ENCODE measurements around the gene IFT27. TPM values are rescaled to one million over a fixed set of nuclear protein-coding genes. Genes with fewer than 3 reads are reported as not detected.
"Not testable (repeated sequence)": the region's sequence is repeated elsewhere in the genome, so short reads cannot be mapped to it uniquely, and the experiment has no call there.

The IFT27 gene
- total RNA-seq, 1 donor from 2014 or later = 21.5 TPM

DNA sequence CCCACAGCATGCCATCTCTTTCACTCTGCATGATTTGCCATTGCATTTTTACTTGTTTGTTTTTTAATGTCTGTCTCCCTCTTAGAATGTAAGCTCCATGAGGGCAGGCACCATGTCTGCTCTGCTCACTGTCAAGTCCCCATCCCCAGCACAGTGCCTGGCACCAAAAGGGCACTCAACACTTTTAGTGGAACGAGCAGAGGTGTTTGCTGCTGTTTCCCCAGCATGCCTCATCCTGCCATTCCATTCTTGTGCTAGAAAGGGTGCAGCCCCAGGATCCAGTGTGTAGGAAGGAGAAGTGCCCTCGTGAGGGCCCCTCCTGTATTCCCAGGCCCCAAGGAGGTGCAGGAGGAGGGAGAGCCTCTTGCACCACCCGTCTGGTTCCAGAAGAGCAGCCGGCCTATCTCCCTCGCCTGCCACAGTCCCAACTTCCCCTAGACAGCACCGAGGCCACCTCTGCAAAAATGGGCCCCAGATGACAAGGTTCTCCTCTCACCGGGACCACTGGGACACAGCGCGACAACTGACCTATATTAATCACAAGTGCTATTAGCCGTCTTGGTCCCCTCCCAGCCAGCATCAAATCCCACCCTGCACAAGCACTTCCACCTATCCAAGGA, 39.1 kb downstream of the IFT27 start:
- Histone ChIP-seq H3K36me3 (no peaks in the 10 kb centered on the region), H3K4me1 (no peaks in the 10 kb centered on the region), H3K4me3 (no peak overlapping the region), H3K27me3 (peaks cover 17% of the 10 kb centered on the region), H3K9me3 (no peaks in the 10 kb centered on the region), H3K27ac (no peak overlapping the region)
- ATAC-seq (peak; percentile 55), DNase-seq (peak; percentile 59)
- intact Hi-C loops (cut with DNase I) = no loop called here
- TF ChIP-seq, protein P1, sequence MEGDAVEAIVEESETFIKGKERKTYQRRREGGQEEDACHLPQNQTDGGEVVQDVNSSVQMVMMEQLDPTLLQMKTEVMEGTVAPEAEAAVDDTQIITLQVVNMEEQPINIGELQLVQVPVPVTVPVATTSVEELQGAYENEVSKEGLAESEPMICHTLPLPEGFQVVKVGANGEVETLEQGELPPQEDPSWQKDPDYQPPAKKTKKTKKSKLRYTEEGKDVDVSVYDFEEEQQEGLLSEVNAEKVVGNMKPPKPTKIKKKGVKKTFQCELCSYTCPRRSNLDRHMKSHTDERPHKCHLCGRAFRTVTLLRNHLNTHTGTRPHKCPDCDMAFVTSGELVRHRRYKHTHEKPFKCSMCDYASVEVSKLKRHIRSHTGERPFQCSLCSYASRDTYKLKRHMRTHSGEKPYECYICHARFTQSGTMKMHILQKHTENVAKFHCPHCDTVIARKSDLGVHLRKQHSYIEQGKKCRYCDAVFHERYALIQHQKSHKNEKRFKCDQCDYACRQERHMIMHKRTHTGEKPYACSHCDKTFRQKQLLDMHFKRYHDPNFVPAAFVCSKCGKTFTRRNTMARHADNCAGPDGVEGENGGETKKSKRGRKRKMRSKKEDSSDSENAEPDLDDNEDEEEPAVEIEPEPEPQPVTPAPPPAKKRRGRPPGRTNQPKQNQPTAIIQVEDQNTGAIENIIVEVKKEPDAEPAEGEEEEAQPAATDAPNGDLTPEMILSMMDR (IDR thresholded peaks at IDR 0.05) = no peak

DNA sequence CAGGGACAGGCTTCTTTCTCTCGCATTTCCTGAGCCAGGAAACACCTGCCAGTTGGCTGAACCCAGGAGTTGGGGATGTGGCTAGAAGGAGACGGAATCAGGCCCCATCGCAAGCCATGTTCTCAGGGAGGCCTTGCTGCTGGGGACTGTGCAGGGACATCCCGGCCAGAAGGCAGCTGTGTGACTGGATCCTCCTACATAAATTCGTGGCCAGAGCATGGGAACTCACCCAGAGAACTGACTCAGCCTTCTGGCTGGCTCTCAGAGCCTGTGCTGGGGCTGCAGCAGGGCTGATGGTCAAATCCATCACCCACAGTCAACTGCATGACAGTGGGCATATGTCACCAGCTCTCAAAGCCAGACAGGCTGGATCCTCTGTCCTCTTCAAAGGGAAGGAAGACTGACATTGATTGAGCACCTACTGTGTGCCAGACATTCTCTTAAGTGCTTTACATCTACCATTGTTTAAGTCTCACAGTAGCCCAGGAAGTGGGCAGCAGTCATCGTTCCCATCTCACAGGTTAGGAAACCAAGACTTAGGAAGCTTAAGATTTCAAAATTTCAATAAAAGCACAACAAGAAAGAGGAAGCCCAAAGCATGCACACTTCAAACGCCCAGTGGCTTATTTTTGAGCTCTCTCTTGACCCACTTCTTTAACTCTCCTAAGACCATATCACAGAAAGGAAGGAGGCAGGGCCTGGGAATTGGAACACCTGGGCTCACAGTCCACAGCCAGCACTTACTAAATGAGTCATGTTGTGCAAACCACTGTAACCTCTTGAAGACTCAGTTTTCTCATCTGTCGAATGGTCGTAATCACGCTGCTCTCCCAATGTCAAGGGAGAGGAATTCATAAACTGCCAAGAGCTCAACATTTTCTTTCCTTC, 41.5 kb downstream of the IFT27 start:
- ATAC-seq (peak; percentile 41), DNase-seq (peak; percentile 58)
- intact Hi-C loops (cut with DNase I) = no loop called here
- no peaks in the 10 kb centered on the region for H3K9me3 ChIP-seq
- TF ChIP-seq, protein P1 (IDR thresholded peaks at IDR 0.05) = no peak
- H3K36me3 ChIP-seq = no peaks in the 10 kb centered on the region
- no peaks in the 10 kb centered on the region for H3K4me1 ChIP-seq
- H3K4me3 ChIP-seq = no peak overlapping the region
- H3K27ac ChIP-seq = no peak overlapping the region
- H3K27me3 ChIP-seq = peaks cover 17% of the 10 kb centered on the region

DNA sequence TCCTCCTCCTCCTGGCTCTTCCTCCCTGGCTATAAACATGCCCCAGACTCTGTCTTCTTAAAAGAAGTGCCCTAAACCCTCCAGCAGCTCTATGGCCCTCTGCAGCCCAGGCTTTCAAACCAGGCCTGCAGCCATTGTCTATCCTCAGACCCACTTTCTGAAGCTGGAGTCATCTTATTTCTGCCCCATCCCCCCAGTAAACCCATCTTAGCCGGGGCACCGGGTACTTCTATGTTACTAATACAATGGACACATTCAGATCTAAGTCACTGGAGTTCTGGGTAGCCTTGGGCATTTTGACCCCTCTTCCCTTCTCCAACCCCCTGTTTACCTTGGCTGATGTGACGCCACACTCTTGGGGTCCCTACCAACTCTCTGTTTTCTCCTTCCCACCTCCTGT, 42.6 kb downstream of the IFT27 start:
- Histone ChIP-seq H3K4me3 (no peak overlapping the region), H3K27me3 (peaks cover 17% of the 10 kb centered on the region), H3K9me3 (no peaks in the 10 kb centered on the region), H3K27ac (no peak overlapping the region), H3K4me1 (no peaks in the 10 kb centered on the region), H3K36me3 (no peaks in the 10 kb centered on the region)
- no peak for ATAC-seq
- peak; percentile 17 for DNase-seq
- intact Hi-C loops (cut with DNase I) = no loop called here
- TF ChIP-seq, protein P1 (IDR thresholded peaks at IDR 0.05) = no peak

DNA sequence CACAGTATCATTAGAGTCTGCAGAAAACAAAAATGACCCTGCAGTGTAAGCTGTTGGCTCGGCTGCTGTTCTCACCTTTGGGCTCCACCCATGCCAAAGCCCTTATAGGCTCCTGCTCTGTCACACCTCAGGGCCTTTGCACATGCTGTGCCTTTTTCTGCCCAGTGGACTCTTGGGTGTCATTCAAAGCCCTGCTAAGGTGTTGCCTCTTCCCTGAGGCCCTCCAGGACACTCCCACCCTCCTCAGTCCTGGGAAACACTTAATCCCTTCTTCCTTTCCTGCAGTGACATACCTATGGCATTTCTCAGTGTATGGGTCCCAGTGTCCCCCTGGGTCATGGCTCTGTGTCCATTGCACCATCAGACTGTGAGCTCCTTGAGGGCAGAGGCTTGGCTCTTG, 43.3 kb downstream of the IFT27 start:
- Histone ChIP-seq H3K4me1 (no peaks in the 10 kb centered on the region), H3K4me3 (no peak overlapping the region), H3K27ac (no peak overlapping the region), H3K36me3 (no peaks in the 10 kb centered on the region), H3K27me3 (peaks cover 17% of the 10 kb centered on the region), H3K9me3 (no peaks in the 10 kb centered on the region)
- DNase-seq (peak; percentile 22), ATAC-seq (no peak)
- TF ChIP-seq, protein P1 (IDR thresholded peaks at IDR 0.05) = no peak
- intact Hi-C loops (cut with DNase I) = no loop called here

DNA sequence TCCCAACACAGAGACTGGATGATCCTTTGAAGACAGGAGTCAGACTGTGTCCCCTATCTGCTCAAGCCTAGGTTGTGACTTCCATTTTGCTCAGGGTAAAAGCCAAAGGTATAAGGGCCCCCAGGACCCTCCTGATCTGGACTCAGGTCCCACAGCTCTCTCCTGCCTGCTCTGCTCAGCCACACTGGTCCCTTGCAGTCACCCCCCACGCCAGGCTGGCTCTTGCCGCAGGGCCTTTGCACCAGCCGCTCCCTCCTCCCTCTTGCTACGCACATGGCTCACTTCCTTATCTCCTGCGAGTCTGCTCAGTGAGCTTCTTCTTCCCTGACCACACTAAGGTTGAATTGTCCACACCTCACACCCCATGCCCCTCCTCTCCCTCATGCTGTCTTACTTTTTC, 44.0 kb downstream of the IFT27 start:
- no peaks in the 10 kb centered on the region for H3K4me1 ChIP-seq
- DNase-seq (peak; percentile 58), ATAC-seq (no peak)
- intact Hi-C loops (cut with DNase I) = no loop called here
- H3K9me3 ChIP-seq = no peaks in the 10 kb centered on the region
- peaks cover 17% of the 10 kb centered on the region for H3K27me3 ChIP-seq
- H3K36me3 ChIP-seq = no peaks in the 10 kb centered on the region
- TF ChIP-seq, protein P1 (IDR thresholded peaks at IDR 0.05) = no peak
- H3K27ac ChIP-seq = no peak overlapping the region
- H3K4me3 ChIP-seq = no peak overlapping the region

DNA sequence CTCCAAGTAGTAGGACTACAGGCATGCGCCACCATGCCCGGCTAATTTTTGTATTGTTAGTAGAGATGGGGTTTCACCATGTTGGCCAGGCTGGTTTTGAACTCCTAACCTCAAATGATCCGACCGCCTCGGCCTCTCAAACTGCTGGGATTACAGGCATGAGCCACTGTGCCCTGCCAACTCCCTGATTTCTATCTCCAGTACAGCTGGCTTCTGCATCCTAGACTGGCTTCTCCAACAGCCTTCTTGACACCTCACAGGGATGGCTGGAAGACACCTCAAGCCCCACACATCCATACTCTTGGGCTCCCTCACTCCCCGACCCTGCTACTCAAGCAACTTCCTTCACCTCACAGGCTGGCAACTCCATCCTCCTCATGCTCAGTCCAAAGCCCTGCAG, 44.6 kb downstream of the IFT27 start:
- ATAC-seq; H3K36me3 ChIP-seq; H3K4me3 ChIP-seq; H3K27ac ChIP-seq; intact Hi-C loops (cut with DNase I); H3K9me3 ChIP-seq; H3K4me1 ChIP-seq: not testable (repeated sequence)
- peak; percentile 35 for DNase-seq
- H3K27me3 ChIP-seq = peaks cover 11% of the 10 kb centered on the region

Data from upper lobe of right lung (tissue), 1 donor.